ENCODE measurements around the gene SNRK. TPM values are rescaled to one million over a fixed set of nuclear protein-coding genes. Genes with fewer than 3 reads are reported as not detected.

Gene SNRK
- total RNA-seq, 1 donor from 2014 or later = 58.6 TPM

DNA sequence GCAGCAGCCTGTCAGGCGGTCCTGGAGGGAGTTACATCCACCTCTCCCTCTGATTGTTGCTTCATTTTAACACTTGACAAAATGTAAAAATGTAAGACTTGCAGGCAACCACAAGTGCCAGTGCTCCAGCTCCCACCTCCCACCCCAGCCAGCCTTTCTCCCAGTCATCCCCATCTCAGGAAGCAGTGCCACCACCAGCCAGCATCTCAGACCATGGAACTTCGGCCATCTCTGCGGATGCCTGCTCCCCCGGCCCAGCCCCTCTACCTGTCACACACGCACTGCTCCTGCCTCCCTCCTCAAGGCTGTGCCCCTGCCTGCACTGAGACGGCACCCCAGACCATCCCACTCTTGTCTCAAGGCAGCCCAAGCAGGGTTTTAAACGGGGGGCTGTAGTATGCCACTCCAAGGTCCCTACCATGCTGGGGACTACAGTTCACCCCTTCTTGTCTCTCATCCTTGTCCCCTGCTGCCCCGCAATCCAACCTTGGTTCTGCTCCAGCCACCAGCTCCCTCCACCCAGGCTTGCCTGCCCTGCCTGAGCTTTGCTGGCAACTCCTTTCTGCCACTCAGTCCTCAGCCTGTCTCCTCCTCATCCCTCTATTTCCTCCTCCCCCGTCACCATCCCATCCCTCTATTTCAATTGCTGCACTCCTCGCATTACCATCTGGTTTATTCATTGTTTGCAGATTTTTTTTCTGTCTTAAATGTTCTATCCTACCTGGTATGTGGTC is 85.8 kb downstream of the SNRK start:
- no peak for DNase-seq

DNA sequence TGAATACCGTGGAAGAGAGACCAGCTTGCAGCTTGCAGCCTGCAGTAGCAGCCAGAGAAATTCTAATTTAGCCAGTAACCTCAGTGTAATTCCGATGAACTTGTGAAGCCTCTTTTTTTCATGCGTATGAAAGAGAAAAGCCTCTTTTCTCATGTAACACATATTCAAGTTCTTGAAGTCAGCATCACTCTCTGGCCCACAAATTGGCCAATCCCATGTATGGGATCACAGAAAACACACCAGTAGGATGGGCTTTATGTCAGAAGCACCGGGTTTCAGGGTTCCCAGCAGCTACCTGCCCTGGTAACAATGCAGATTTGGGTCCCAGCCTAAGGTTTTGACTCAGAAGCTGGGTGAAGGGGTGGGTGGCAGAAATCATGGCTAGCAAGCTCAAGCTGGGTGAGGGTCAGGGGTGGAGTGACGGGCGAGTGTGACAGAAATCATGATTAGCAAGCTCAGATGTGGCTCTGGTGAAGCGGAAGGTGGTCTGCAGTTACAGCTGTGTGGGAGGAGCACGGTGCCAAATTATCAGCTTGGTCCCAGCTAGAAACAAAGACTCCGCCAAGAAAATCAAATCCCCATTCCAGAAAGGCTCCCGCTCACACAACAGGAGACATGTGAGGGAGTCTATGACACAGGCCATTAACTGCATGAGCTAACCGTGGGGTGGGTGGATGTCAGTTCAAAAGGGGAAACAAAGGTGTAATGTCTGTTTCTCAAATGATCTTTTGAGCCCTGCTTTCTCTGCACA is 86.6 kb downstream of the SNRK start:
- DNase-seq = no peak

GRCh38 chr3:43373560-43373928 is 87.2 kb downstream of the SNRK start:
- DNase-seq = no peak

- DNase-seq = no peak
Measured at GRCh38 chr3:43378066-43378935, 92.0 kb downstream of the SNRK start.

- no peak for DNase-seq
Measured at GRCh38 chr3:43379343-43379742, 93.0 kb downstream of the SNRK start.

GRCh38 chr3:43388175-43388574 is 101.8 kb downstream of the SNRK start:
- DNase-seq = no peak

DNA sequence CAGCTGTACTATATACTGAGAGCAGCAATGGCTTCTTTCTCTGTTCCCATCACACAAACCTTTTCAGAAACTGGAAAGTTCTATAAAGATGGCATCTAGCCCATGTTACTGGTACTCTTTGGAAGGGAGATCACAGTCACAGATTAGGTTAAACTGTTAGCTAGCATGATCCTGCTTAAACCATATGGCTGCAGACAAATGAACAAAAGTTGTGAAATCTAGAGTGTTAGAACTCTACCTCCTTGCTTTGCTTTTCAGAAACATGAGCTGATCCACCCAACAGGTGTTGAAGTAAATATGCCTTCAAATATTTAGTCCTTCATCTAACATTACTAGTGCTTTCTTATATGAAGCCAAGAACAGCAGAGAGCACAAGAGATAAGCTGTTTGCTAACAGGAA is 102.6 kb downstream of the SNRK start:
- no peak for DNase-seq

GRCh38 chr3:43389388-43390254 is 103.3 kb downstream of the SNRK start:
- peak; percentile 36 for DNase-seq

DNA sequence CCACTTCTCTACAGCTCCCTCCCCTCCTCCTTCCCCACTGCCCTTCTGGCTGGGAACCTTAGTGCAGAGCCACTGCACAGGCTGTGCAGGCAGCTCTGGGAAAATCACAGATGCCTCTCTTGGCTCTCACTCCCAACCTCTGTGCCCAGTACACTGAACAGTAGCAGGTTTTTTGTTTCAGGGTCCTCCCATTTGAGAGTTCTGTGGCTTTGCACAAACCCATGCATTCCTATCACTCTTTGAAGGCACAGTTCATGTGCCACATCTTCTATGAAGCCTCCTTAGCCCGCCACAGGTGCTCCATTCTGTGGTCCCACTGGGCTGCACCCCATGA is 103.9 kb downstream of the SNRK start:
- no peak for DNase-seq

DNA sequence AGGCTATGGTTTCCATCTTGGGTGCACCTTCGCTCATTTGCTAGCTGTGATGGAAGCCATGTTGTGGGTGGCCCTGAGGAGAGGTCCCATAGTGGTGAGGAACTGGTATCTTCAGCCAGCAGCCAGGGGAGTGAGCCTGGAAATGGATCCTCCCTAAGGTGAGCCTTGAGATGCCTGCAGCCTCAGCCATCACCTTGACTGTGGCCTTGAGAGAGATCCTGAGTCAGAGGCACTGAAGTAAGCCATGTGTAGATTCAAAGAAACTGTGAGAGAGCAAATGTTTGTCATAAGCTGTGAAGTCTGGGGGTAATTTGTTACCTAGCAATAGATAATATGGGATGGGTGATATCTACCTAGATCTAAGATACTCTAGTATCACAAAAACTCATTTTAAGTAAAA is 105.3 kb downstream of the SNRK start:
- no peak for DNase-seq

GRCh38 chr3:43394041-43394554 is 107.8 kb downstream of the SNRK start:
- DNase-seq = peak; percentile 45

DNA sequence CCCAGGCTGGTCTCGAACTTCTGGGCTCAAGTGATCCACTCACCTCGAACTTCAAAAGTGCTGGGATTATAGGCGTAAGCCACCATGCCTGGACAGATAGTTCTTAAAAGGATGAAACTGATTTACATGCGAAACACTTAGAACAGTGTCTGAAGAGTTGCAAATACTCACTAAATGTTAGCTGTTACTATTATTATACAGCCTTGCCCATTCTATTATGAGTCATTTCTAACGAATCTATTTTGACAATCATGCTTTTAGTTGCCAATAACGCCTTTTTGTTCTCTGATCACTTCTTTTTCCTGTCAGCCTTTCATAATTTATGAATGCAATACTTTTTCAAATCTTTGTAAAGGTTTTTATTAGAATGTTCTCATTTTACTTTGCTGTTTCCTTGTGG is 112.7 kb downstream of the SNRK start:
- DNase-seq = no peak

DNA sequence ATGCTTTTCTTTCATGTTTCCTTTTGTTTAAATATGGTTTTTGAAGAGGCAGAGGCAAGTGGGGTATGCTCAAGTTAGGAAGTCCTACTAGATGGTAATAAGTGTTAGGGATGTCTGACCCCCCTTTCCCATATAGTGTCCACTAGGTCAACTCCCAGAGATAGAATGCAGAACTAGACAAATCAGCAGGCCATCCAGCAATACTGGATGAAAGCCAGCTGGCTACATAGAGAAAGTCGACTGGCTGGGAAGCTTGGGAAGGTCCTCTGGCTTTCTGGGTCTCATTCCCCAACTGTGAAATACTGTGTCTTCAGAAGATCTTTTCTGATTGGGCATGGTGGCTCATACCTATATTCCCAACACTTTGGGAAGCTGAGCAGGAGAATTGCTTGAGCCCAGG is 113.8 kb downstream of the SNRK start:
- no peak for DNase-seq

Other genes starting within 250 kb of the SNRK start
- 9.0 TPM for gene POMGNT2, start 180.5 kb upstream of the SNRK start, total RNA-seq